Adrenal gland (tissue), 12 donors: ENCODE measurements around the gene LRRC56. TPM values are rescaled to one million over a fixed set of nuclear protein-coding genes. Genes with fewer than 3 reads are reported as not detected.

Experiments used
- DNase-seq, 7 donors: peaks; one replicate each; pipeline ENCODE4 v3.0.0-alpha.2; 2019 to 2020
- H3K27ac ChIP-seq, 5 donors: fragments of 200-600 bp; sonication (generic) in 4 of 5; 1 replicate in 3 of 5; 2 replicates in 2 of 5; pipeline versions ENCODE4 v1.5.1 to v1.8.0; 2016 to 2020; ENCODE audit warnings: mild to moderate bottlenecking in 1 of 5
- H3K27me3 ChIP-seq: fragments of 200-600 bp; 2 replicates; pipeline ENCODE4 v1.8.0; 2021
- H3K36me3 ChIP-seq, 2 donors: fragments of 200-600 bp; replicated peaks in 1 of 2; 1 replicate in 1 of 2; 2 replicates in 1 of 2; pipeline versions ENCODE4 v1.5.1 to v1.8.0; 2018 to 2022
- H3K4me1 ChIP-seq, 2 donors: fragments of 200-600 bp; replicated peaks in 1 of 2; 1 replicate in 1 of 2; 2 replicates in 1 of 2; pipeline versions ENCODE4 v1.5.1 to v1.8.0; 2018 to 2021
- H3K4me3 ChIP-seq, 4 donors: fragments of 200-600 bp; sonication (generic) in 3 of 4; one replicate each; pipeline ENCODE4 v1.5.1; 2016 to 2018
- H3K9me3 ChIP-seq, 3 donors: fragments of 200-600 bp; sonication (generic) in 1 of 3; replicated peaks in 1 of 3; 1 replicate in 2 of 3; 2 replicates in 1 of 3; pipeline versions ENCODE4 v1.5.1 to v1.8.0; 2016 to 2021
- CTCF ChIP-seq, 6 experiments: fragments of 450-650 bp in 4 of 6; fragments of 200-600 bp in 2 of 6; sonication (generic) in 1 of 6; IDR thresholded peaks; 1 replicate in 5 of 6; 2 replicates in 1 of 6; pipeline versions ENCODE4 v1.5.1 to v1.8.0; 2016 to 2021; ENCODE audit warnings: antibody characterized with exemption in 6 of 6, mild to moderate bottlenecking in 2 of 6, moderate library complexity in 1 of 6
- POLR2A ChIP-seq, 2 donors: fragments of 450-650 bp; IDR thresholded peaks; one replicate each; pipeline ENCODE4 v1.6.1; 2017; ENCODE audit warnings: antibody characterized with exemption in 2 of 2, mild to moderate bottlenecking in 2 of 2, moderate library complexity in 1 of 2
- WGBS, 4 donors: extraction: QIAGEN DNeasy Blood & Tissue Kit in 2 of 4; methylation state at CpG; one replicate each; pipeline versions ENCODE4 v1.1.5 to v1.1.7; 2013 to 2017; 5-methylcytosine and 5-hydroxymethylcytosine counted together
- intact Hi-C, 2 donors: fragments of 100-400 bp; cut with DNase I; formaldehyde crosslinking; loops; one replicate each; pipeline versions ENCODE4 v1.14.1 to v1.15.0; 2022 to 2023
- polyA plus RNA-seq, 3 donors: library from polyadenylated mRNA; stranded (reverse); fragments of 200-250 nt in 2 of 3; fragments of 350-450 nt in 1 of 3; fragmentation: Illumina TruSeq in 1 of 3; extraction: RNeasy Lipid Tissue Mini Kit (QIAGEN cat#74804) in 1 of 3; gene quantifications; one replicate each; pipeline ENCODE4 v1.2.3, GENCODE V29; 2013 to 2014
- total RNA-seq, 9 donors: library from RNA; depleted of rRNA in 4 of 9; stranded (reverse); fragments of >200 nt in 4 of 9; fragments of 120-200 nt in 1 of 9; fragmentation: NEBNext Ultra II Directional in 1 of 9; extraction: Animal tissue kit (Norgen Biotek cat#: 25700) in 1 of 9; gene quantifications; one replicate each; pipeline versions ENCODE4 v1.1.0 to v1.2.4, GENCODE V29; 2013 to 2023
- donor health status: healthy with polysubstance abuse.
- donor health status: Bipolar disorder and iron deficiency.
- donor health status: DM: yes; HTN: yes; CAD: no.
- donor health status: DM: no; HTN: no; CAD: no.
- donor health status: DM: no; HTN: no; CAD: no.
- donor health status: DM: yes; HTN: yes; CAD: no.

The LRRC56 gene
- total and polyA plus RNA-seq, 12 donors = 0.32 to 4.3 (median 0.96) TPM; not detected in 2

DNA sequence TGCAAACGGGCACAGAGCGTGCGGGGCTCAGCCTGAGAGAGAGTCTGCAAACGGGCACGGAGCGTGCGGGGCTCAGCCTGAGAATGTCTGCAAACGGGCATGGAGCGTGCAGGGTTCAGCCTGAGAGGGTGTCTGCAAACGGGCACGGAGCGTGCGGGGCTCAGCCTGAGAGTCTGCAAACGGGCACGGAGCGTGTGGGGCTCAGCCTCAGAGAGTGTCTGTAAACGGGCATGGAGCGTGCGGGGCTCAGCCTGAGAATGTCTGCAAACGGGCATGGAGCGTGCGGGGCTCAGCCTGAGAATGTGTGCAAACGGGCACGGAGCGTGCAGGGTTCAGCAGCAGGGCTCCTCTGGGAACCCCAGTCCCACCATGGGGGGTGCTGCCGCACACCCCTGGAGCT lies 52.5 kb downstream of the LRRC56 start:
- no peak overlapping the region for H3K27ac ChIP-seq
- H3K4me3 ChIP-seq = no peak overlapping the region
- intact Hi-C loops = no loop called here
- peaks cover 12 to 17% of the 10 kb centered on the region in 2 donors for H3K4me1 ChIP-seq
- peaks cover 0 to 82% of the 10 kb centered on the region in 2 donors for H3K36me3 ChIP-seq
- H3K9me3 ChIP-seq = no peaks in the 10 kb centered on the region
- DNase-seq = no peak
- no peak for TF ChIP-seq POLR2A (IDR thresholded peaks at IDR 0.05)
- TF ChIP-seq CTCF (IDR thresholded peaks at IDR 0.05) = no peak
- WGBS, 4 donors = 92 to 95% (median 95%) methylated on average over 26 of the region's 26 CpGs
- H3K27me3 ChIP-seq = no peaks in the 10 kb centered on the region

- H3K27ac ChIP-seq = no peak overlapping the region
- intact Hi-C loops = no loop called here
- no peaks in the 10 kb centered on the region for H3K27me3 ChIP-seq
- 84 to 89% (median 87%) methylated on average over 11 of the region's 11 CpGs for WGBS, 4 donors
- no peaks in the 10 kb centered on the region for H3K9me3 ChIP-seq
- DNase-seq = no peak
- peaks cover 0 to 88% of the 10 kb centered on the region in 2 donors for H3K36me3 ChIP-seq
- peaks cover 12 to 17% of the 10 kb centered on the region in 2 donors for H3K4me1 ChIP-seq
- H3K4me3 ChIP-seq = no peak overlapping the region
- no peak for TF ChIP-seq CTCF (IDR thresholded peaks at IDR 0.05)
- no peak for TF ChIP-seq POLR2A (IDR thresholded peaks at IDR 0.05)
These were observed 53.7 kb downstream of the LRRC56 start for GRCh38 chr11:590997-591396.

DNA sequence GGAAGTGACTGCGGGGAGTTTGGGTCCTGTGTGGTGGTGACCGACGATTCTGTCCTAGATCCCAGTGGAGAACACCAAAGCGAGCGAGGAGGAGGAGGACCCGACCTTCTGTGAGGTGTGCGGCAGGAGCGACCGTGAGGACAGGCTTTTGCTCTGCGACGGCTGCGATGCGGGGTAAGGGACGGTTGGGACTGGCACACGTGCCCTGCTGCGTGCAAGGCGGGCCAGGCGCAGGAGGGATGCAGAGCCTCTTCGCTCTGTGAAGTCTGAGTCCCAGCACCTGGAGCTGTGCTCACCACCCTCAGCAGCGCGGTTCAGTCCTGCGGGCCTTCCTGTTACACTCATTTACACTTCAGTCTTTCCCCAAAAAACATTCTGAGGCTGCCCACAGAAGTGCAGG lies 55.2 kb downstream of the LRRC56 start:
- TF ChIP-seq POLR2A (IDR thresholded peaks at IDR 0.05) = no peak
- TF ChIP-seq CTCF (IDR thresholded peaks at IDR 0.05) = no peak
- peaks cover 0 to 88% of the 10 kb centered on the region in 2 donors for H3K36me3 ChIP-seq
- WGBS, 4 donors = 87 to 96% (median 96%) methylated on average over 16 to 22 of the region's 22 CpGs

DNA sequence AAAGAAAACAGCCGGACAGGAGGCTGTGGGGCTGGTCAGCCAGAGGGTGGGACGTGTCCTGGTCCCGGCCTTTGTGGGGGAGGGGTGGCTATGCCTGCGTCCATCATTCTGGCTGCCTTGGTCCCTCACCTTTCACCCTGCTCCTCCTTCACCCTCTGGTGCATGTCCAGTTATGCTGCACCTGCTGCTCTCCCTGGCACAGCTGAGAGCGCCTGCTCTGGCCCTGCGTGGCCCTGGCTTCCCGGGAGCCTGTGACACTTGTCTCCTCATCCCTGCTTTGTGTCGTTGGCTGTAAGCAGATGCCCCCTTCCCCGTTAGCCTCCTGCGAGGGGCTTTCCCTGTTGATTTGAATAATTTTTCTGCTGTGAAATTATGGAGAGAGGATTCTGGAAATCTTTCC lies 55.6 kb downstream of the LRRC56 start:
- 78 to 86% (median 80%) methylated on average over 10 of the region's 10 CpGs for WGBS, 4 donors
- no peaks in the 10 kb centered on the region for H3K9me3 ChIP-seq
- DNase-seq = no peak
- H3K27ac ChIP-seq = no peak overlapping the region
- intact Hi-C loops = no loop called here
- peaks cover 0 to 91% of the 10 kb centered on the region in 2 donors for H3K36me3 ChIP-seq
- no peaks in the 10 kb centered on the region for H3K27me3 ChIP-seq
- peaks cover 6 to 7% of the 10 kb centered on the region in 2 donors for H3K4me1 ChIP-seq
- no peak overlapping the region for H3K4me3 ChIP-seq
- TF ChIP-seq POLR2A (IDR thresholded peaks at IDR 0.05) = no peak
- no peak for TF ChIP-seq CTCF (IDR thresholded peaks at IDR 0.05)

More for the DNA sequence above, 55.2 kb downstream of the LRRC56 start:
- no peak for DNase-seq
- no peak overlapping the region for H3K27ac ChIP-seq
- H3K4me3 ChIP-seq = no peak overlapping the region
- intact Hi-C loops = no loop called here
- no peaks in the 10 kb centered on the region for H3K9me3 ChIP-seq
- H3K27me3 ChIP-seq = no peaks in the 10 kb centered on the region
- peaks cover 9 to 10% of the 10 kb centered on the region in 2 donors for H3K4me1 ChIP-seq
